Measurements from ENCODE around the gene ZNF160. TPM values are rescaled to one million over a fixed set of nuclear protein-coding genes. Genes with fewer than 3 reads are reported as not detected.

Gene ZNF160
- total and polyA plus RNA-seq, 4 experiments from 2014 or later: 19.0 to 81.1 (median 51.5) TPM

Other genes with a start within 250 kb of the ZNF160 start
- 10 to 100 TPM; 25.2 to 25.7 TPM for gene ZNF468, start 245.8 kb downstream of the ZNF160 start, total RNA-seq
- gene ZNF468, start 245.8 kb downstream of the ZNF160 start, polyA plus RNA-seq: 10 to 100 TPM; 20.9 to 24.9 TPM
- 10 to 100 TPM; 14.1 to 15.6 TPM for gene ZNF320, start 205.8 kb downstream of the ZNF160 start, total RNA-seq
- gene ZNF320, start 205.8 kb downstream of the ZNF160 start, polyA plus RNA-seq: 1 to 10 TPM in 1 of 2 donors, not detected in 1; 2.8 TPM
- gene ZNF888, start 180.0 kb downstream of the ZNF160 start, total RNA-seq: 10 to 100 TPM; 10.7 to 11.4 TPM
- 1 to 10 TPM; 1.2 to 2.8 TPM for gene ZNF888, start 180.0 kb downstream of the ZNF160 start, polyA plus RNA-seq
- 10 to 100 TPM; 26.1 to 29.6 TPM for gene ZNF816, start 140.5 kb downstream of the ZNF160 start, total RNA-seq
- gene ZNF816, start 140.5 kb downstream of the ZNF160 start, polyA plus RNA-seq: 10 to 100 TPM in 1 of 2 donors, 1 to 10 TPM in 1; 6.5 to 19.9 TPM
- gene ERVV-1, start 89.5 kb downstream of the ZNF160 start, total RNA-seq: not detected
- gene ERVV-1, start 89.5 kb downstream of the ZNF160 start, polyA plus RNA-seq: not detected
- gene ERVV-2, start 58.7 kb downstream of the ZNF160 start, total RNA-seq: not detected
- not detected for gene ERVV-2, start 58.7 kb downstream of the ZNF160 start, polyA plus RNA-seq
- 1 to 10 TPM; 1.0 to 1.3 TPM for gene ZNF415, start 29.5 kb upstream of the ZNF160 start, total RNA-seq
- 1 to 10 TPM; 1.6 to 1.8 TPM for gene ZNF415, start 29.5 kb upstream of the ZNF160 start, polyA plus RNA-seq
- 10 to 100 TPM; 23.0 to 24.3 TPM for gene ZNF347, start 55.6 kb upstream of the ZNF160 start, total RNA-seq
- 1 to 10 TPM; 3.4 to 4.5 TPM for gene ZNF347, start 55.6 kb upstream of the ZNF160 start, polyA plus RNA-seq
- gene ZNF665, start 89.9 kb upstream of the ZNF160 start, total RNA-seq: 1 to 10 TPM; 8.2 to 8.7 TPM
- 1 to 10 TPM; 6.6 to 6.7 TPM for gene ZNF665, start 89.9 kb upstream of the ZNF160 start, polyA plus RNA-seq
- gene ZNF677, start 151.5 kb upstream of the ZNF160 start, total RNA-seq: 10 to 100 TPM; 19.8 to 24.2 TPM
- 10 to 100 TPM; 14.3 to 19.1 TPM for gene ZNF677, start 151.5 kb upstream of the ZNF160 start, polyA plus RNA-seq
- gene VN1R2, start 154.9 kb upstream of the ZNF160 start, total RNA-seq: not detected
- gene VN1R2, start 154.9 kb upstream of the ZNF160 start, polyA plus RNA-seq: not detected
- not detected for gene VN1R4, start 164.3 kb upstream of the ZNF160 start, total RNA-seq
- gene VN1R4, start 164.3 kb upstream of the ZNF160 start, polyA plus RNA-seq: not detected
- 10 to 100 TPM; 18.0 to 19.4 TPM for gene ZNF845, start 230.3 kb upstream of the ZNF160 start, total RNA-seq
- gene ZNF845, start 230.3 kb upstream of the ZNF160 start, polyA plus RNA-seq: 10 to 100 TPM; 12.2 to 13.4 TPM

Data from CD4-positive, alpha-beta memory T cell (primary cell).